Liver (tissue), 9 donors: ENCODE results near the gene KRTAP10-5. TPM values are rescaled to one million over a fixed set of nuclear protein-coding genes. Genes with fewer than 3 reads are reported as not detected.

Source experiments
- DNase-seq: peaks from one replicate; pipeline ENCODE4 v3.0.0-alpha.2; 2017; ENCODE audit warnings: low spot score
- H3K27ac ChIP-seq, 2 donors: one replicate each; pipeline ENCODE4 v1.7.0; 2013; ENCODE audit warnings: inconsistent platforms in 2 of 2, low read length in 2 of 2, control low read depth in 1 of 2, low read depth in 1 of 2, mild to moderate bottlenecking in 1 of 2
- H3K27me3 ChIP-seq, 4 donors: one replicate each; pipeline versions ENCODE4 v1.6.1 to v1.7.0; 2013; ENCODE audit warnings: low read length in 3 of 4, inconsistent platforms in 1 of 4, mild to moderate bottlenecking in 1 of 4, moderate library complexity in 1 of 4; ENCODE audit not compliant: control insufficient read depth in 4 of 4, insufficient read depth in 4 of 4
- H3K36me3 ChIP-seq, 4 donors: one replicate each; pipeline versions ENCODE4 v1.6.1 to v1.7.0; 2013; ENCODE audit warnings: low read length in 3 of 4, mild to moderate bottlenecking in 3 of 4, low read depth in 1 of 4, moderate library complexity in 1 of 4; ENCODE audit not compliant: control insufficient read depth in 4 of 4, insufficient read depth in 3 of 4
- H3K4me1 ChIP-seq, 4 donors: one replicate each; pipeline versions ENCODE4 v1.6.1 to v1.7.0; 2013; ENCODE audit warnings: low read length in 3 of 4, mild to moderate bottlenecking in 3 of 4, moderate library complexity in 1 of 4; ENCODE audit not compliant: control insufficient read depth in 4 of 4, insufficient read depth in 4 of 4
- H3K4me3 ChIP-seq, 3 donors: one replicate each; pipeline versions ENCODE4 v1.6.1 to v1.7.0; 2013; ENCODE audit warnings: low read length in 3 of 3, control low read depth in 1 of 3, low read depth in 1 of 3, mild to moderate bottlenecking in 1 of 3
- H3K9ac ChIP-seq, 2 donors: one replicate each; pipeline ENCODE4 v1.7.0; 2013; ENCODE audit warnings: low read length in 2 of 2, mild to moderate bottlenecking in 2 of 2, moderate library complexity in 2 of 2, control low read depth in 1 of 2, low read depth in 1 of 2
- H3K9me3 ChIP-seq, 4 donors: one replicate each; pipeline versions ENCODE4 v1.6.1 to v1.7.0; 2013; ENCODE audit warnings: low read length in 3 of 4; ENCODE audit not compliant: control insufficient read depth in 4 of 4
- ATF3 ChIP-seq: IDR thresholded peaks from 2 replicates; pipeline ENCODE4 v1.6.1; 2016; ENCODE audit warnings: antibody characterized with exemption
- CTCF ChIP-seq: fragments of 150-350 bp; IDR thresholded peaks from 2 replicates; pipeline ENCODE4 v1.5.1; 2017; ENCODE audit warnings: improper control_type of control experiment, low read depth, low read length; ENCODE audit not compliant: missing input control
- EGR1 ChIP-seq, 2 donors: IDR thresholded peaks; 2 replicates each; pipeline ENCODE4 v1.6.1; 2016 to 2018; ENCODE audit warnings: antibody characterized with exemption in 2 of 2, low read depth in 2 of 2
- FOXA1 ChIP-seq: IDR thresholded peaks from 2 replicates; pipeline ENCODE4 v1.6.1; 2016; ENCODE audit warnings: antibody characterized with exemption
- FOXA2 ChIP-seq: IDR thresholded peaks from 2 replicates; pipeline ENCODE4 v1.6.1; 2016; ENCODE audit warnings: antibody characterized with exemption
- GABPA ChIP-seq, 2 donors: IDR thresholded peaks in 1 of 2; conservative IDR thresholded peaks in 1 of 2; 2 replicates each; pipeline ENCODE4 v1.6.1; 2016; ENCODE audit warnings: antibody characterized with exemption in 2 of 2, mild to moderate bottlenecking in 1 of 2, moderate library complexity in 1 of 2
- HNF4A ChIP-seq, 2 donors: conservative IDR thresholded peaks; 2 replicates each; pipeline ENCODE4 v1.6.1; 2016; ENCODE audit warnings: antibody characterized with exemption in 2 of 2, mild to moderate bottlenecking in 2 of 2
- HNF4G ChIP-seq: IDR thresholded peaks from 2 replicates; pipeline ENCODE4 v1.6.1; 2016; ENCODE audit warnings: antibody characterized with exemption
- JUND ChIP-seq, 2 donors: IDR thresholded peaks; 2 replicates each; pipeline ENCODE4 v1.6.1; 2016; ENCODE audit warnings: antibody characterized with exemption in 2 of 2
- MAX ChIP-seq: IDR thresholded peaks from 2 replicates; pipeline ENCODE4 v1.6.1; 2016; ENCODE audit warnings: antibody characterized with exemption
- NR2F2 ChIP-seq: IDR thresholded peaks from 2 replicates; pipeline ENCODE4 v1.6.1; 2016; ENCODE audit warnings: antibody characterized with exemption
- RAD21 ChIP-seq, 2 donors: IDR thresholded peaks; 2 replicates each; pipeline ENCODE4 v1.6.1; 2016; ENCODE audit warnings: antibody characterized with exemption in 2 of 2, mild to moderate bottlenecking in 2 of 2
- REST ChIP-seq: IDR thresholded peaks from 2 replicates; pipeline ENCODE4 v1.6.1; 2016; ENCODE audit warnings: antibody characterized with exemption, mild to moderate bottlenecking
- RXRA ChIP-seq, 2 donors: IDR thresholded peaks; 2 replicates each; pipeline ENCODE4 v1.6.1; 2017 to 2018; ENCODE audit warnings: antibody characterized with exemption in 2 of 2, mild to moderate bottlenecking in 1 of 2
- SP1 ChIP-seq: IDR thresholded peaks from 2 replicates; pipeline ENCODE4 v1.6.1; 2018; ENCODE audit warnings: antibody characterized with exemption, mild to moderate bottlenecking
- TAF1 ChIP-seq: conservative IDR thresholded peaks from 2 replicates; pipeline ENCODE4 v1.6.1; 2016; ENCODE audit warnings: antibody characterized with exemption, mild to moderate bottlenecking
- YY1 ChIP-seq: IDR thresholded peaks from 2 replicates; pipeline ENCODE4 v1.6.1; 2016; ENCODE audit warnings: antibody characterized with exemption, mild to moderate bottlenecking
- ZBTB33 ChIP-seq: IDR thresholded peaks from 2 replicates; pipeline ENCODE4 v1.6.1; 2016; ENCODE audit warnings: antibody characterized with exemption
- WGBS: extraction: QIAGEN DNeasy Blood & Tissue Kit; methylation state at CpG from one replicate; pipeline ENCODE4 v1.1.7; 2013; 5-methylcytosine and 5-hydroxymethylcytosine counted together
- polyA plus RNA-seq, 2 donors: library from polyadenylated mRNA; stranded (reverse) in 1 of 2; unstranded in 1 of 2; fragments of 200-250 nt in 1 of 2; fragments of >200 nt in 1 of 2; fragmentation: Nextera tagmentation in 1 of 2; extraction: Ambion mirVana in 1 of 2; gene quantifications; one replicate each; pipeline versions ENCODE4 v1.2.1 to v1.2.3, GENCODE V29; 2013 to 2015
- total RNA-seq, 2 donors: library from RNA; depleted of rRNA; stranded (reverse); fragments of >200 nt; gene quantifications; one replicate each; pipeline ENCODE4 v1.2.3, GENCODE V29; 2014
- donor health status: healthy.
- donor health status: healthy.
- donor health status: healthy.
- donor health status: healthy.
- donor health status: healthy.

Gene KRTAP10-5
- total and polyA plus RNA-seq, 4 donors = not detected

- no peak for TF ChIP-seq ZBTB33
- TF ChIP-seq FOXA2 = no peak
- TF ChIP-seq JUND (IDR thresholded peaks at IDR 0.05) = no peak
Observed at GRCh38 chr21:44532712-44533111, 47.7 kb downstream of the KRTAP10-5 start (continued).

GRCh38 chr21:44531606-44532564, 48.5 kb downstream of the KRTAP10-5 start:
- H3K4me1 ChIP-seq = no peaks in the 10 kb centered on the region
- TF ChIP-seq EGR1 (IDR thresholded peaks at IDR 0.05; ENCODE audit: low read depth in 2 of 2) (no peak), RAD21 (IDR thresholded peaks at IDR 0.05) (no peak), ZBTB33 (no peak), CTCF (no peak), RXRA (IDR thresholded peaks at IDR 0.05) (no peak), SP1 (no peak), FOXA2 (no peak), REST (no peak), ATF3 (no peak), TAF1 (no peak), GABPA (IDR thresholded peaks at IDR 0.05 in 1 of 2, conservative IDR thresholded peaks at IDR 0.05 in 1 of 2) (no peak), YY1 (no peak), HNF4G (no peak), FOXA1 (no peak), MAX (no peak), JUND (IDR thresholded peaks at IDR 0.05) (no peak), HNF4A (conservative IDR thresholded peaks at IDR 0.05) (no peak), NR2F2 (no peak)
- no peak for DNase-seq

More at GRCh38 chr21:44531606-44532564, 48.5 kb downstream of the KRTAP10-5 start:
- Histone ChIP-seq H3K36me3 (no peaks in the 10 kb centered on the region), H3K27me3 (no peaks in the 10 kb centered on the region), H3K4me3 (no peak overlapping the region), H3K9ac (no peak overlapping the region), H3K9me3 (no peaks in the 10 kb centered on the region), H3K27ac (no peak overlapping the region)
- WGBS = 86% methylated on average over 30 of the region's 30 CpGs
